Trophoblast cell (in vitro differentiated cells and primary cell): ENCODE measurements around the gene HIVEP3.

ENCODE experiments used
- DNase-seq, 2 donors: peaks; one replicate each; pipeline ENCODE4 v3.0.0-alpha.2; 2016
- H2AFZ ChIP-seq: 2 replicates; pipeline ENCODE4 v1.6.1; 2013; ENCODE audit warnings: low read length, moderate library complexity, mild to moderate bottlenecking; ENCODE audit not compliant: insufficient read depth, poor library complexity
- H2AK5ac ChIP-seq: 2 replicates; pipeline ENCODE4 v1.6.1; 2013; ENCODE audit warnings: mild to moderate bottlenecking, low read length
- H2BK120ac ChIP-seq: 2 replicates; pipeline ENCODE4 v1.6.1; 2013; ENCODE audit warnings: low read length, mild to moderate bottlenecking, moderate library complexity; ENCODE audit not compliant: insufficient read depth, poor library complexity
- H2BK12ac ChIP-seq: 2 replicates; pipeline ENCODE4 v1.6.1; 2013; ENCODE audit warnings: mild to moderate bottlenecking, low read length, moderate library complexity
- H2BK5ac ChIP-seq: 2 replicates; pipeline ENCODE4 v1.6.1; 2013; ENCODE audit warnings: low read length, low read depth, moderate library complexity, mild to moderate bottlenecking; ENCODE audit not compliant: poor library complexity
- H3K14ac ChIP-seq: 2 replicates; pipeline ENCODE4 v1.6.1; 2013; ENCODE audit warnings: mild to moderate bottlenecking, low read length
- H3K18ac ChIP-seq: 2 replicates; pipeline ENCODE4 v1.6.1; 2013; ENCODE audit warnings: mild to moderate bottlenecking, low read length
- H3K23ac ChIP-seq: 2 replicates; pipeline ENCODE4 v1.6.1; 2013; ENCODE audit warnings: low read length
- H3K27ac ChIP-seq: 2 replicates; pipeline ENCODE4 v1.5.1; 2013; ENCODE audit warnings: low read depth, mild to moderate bottlenecking, inconsistent platforms, low read length, moderate library complexity
- H3K27me3 ChIP-seq: 2 replicates; pipeline ENCODE4 v1.6.1; 2013; ENCODE audit warnings: inconsistent platforms, mild to moderate bottlenecking, low read length, moderate library complexity; ENCODE audit not compliant: insufficient read depth
- H3K36me3 ChIP-seq, 2 experiments: 1 replicate in 1 of 2; 2 replicates in 1 of 2; pipeline ENCODE4 v1.6.1; 2013; ENCODE audit warnings: low read length in 2 of 2, mild to moderate bottlenecking in 2 of 2, moderate library complexity in 1 of 2; ENCODE audit not compliant: insufficient read depth in 2 of 2, control insufficient read depth in 1 of 2
- H3K4ac ChIP-seq: 2 replicates; pipeline ENCODE4 v1.6.1; 2013; ENCODE audit warnings: low read depth, mild to moderate bottlenecking, low read length, moderate library complexity
- H3K4me1 ChIP-seq, 2 experiments: 1 replicate in 1 of 2; 2 replicates in 1 of 2; pipeline ENCODE4 v1.6.1; 2013; ENCODE audit warnings: low read length in 2 of 2, mild to moderate bottlenecking in 2 of 2, moderate library complexity in 1 of 2; ENCODE audit not compliant: insufficient read depth in 2 of 2, control insufficient read depth in 1 of 2
- H3K4me2 ChIP-seq: 2 replicates; pipeline ENCODE4 v1.6.1; 2013; ENCODE audit warnings: inconsistent platforms, mild to moderate bottlenecking, low read length, moderate library complexity
- H3K4me3 ChIP-seq: 2 replicates; pipeline ENCODE4 v1.5.1; 2013; ENCODE audit warnings: mild to moderate bottlenecking, low read depth, low read length, inconsistent platforms
- H3K79me1 ChIP-seq: one replicate; pipeline ENCODE4 v1.6.1; 2013; ENCODE audit warnings: low read length
- H3K79me2 ChIP-seq: 2 replicates; pipeline ENCODE4 v1.6.1; 2013; ENCODE audit warnings: low read length, mild to moderate bottlenecking; ENCODE audit not compliant: control insufficient read depth, insufficient read depth, poor library complexity
- H3K9ac ChIP-seq: 2 replicates; pipeline ENCODE4 v1.6.1; 2013; ENCODE audit warnings: mild to moderate bottlenecking, low read length
- H3K9me3 ChIP-seq: 2 replicates; pipeline ENCODE4 v1.6.1; 2013; ENCODE audit warnings: low read depth, mild to moderate bottlenecking, control low read depth, inconsistent platforms, low read length; ENCODE audit not compliant: insufficient read depth
- H4K12ac ChIP-seq: 2 replicates; pipeline ENCODE4 v1.6.1; 2013; ENCODE audit warnings: low read depth, mild to moderate bottlenecking, low read length, moderate library complexity
- H4K8ac ChIP-seq: 2 replicates; pipeline ENCODE4 v1.6.1; 2013; ENCODE audit warnings: low read depth, mild to moderate bottlenecking, low read length, moderate library complexity
- H4K91ac ChIP-seq: one replicate; pipeline ENCODE4 v1.6.1; 2013; ENCODE audit warnings: low read depth, mild to moderate bottlenecking, low read length, moderate library complexity
- WGBS: extraction: QIAGEN DNeasy Blood & Tissue Kit; methylation state at CpG from one replicate; pipeline ENCODE4 v1.1.7; 2013; ENCODE audit warnings: missing lambda C conversion rate; ENCODE audit not compliant: insufficient read length, insufficient coverage; ENCODE audit errors: extremely low coverage; 5-methylcytosine and 5-hydroxymethylcytosine counted together

Gene HIVEP3

DNA sequence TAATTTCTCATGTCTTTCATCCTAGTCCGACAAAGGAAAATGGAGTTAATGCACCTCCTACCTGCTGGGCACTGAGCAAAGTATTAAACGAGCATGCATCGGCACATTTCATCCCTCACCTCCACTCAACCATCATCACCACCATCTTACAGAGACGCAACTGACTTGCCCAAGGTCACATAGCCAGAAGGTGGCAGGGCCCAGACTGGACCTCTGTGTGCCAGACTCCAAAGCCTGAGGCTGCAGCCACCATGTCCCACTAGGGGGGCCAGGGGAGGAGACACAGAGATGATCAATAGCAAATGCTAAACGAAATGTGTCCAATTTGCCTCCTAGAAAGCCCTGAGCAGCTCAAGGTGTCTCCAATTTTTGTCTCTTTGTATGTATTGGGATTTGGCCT lies 270.5 kb downstream of the HIVEP3 start:
- Histone ChIP-seq H3K14ac (no peak overlapping the region), H2AK5ac (no peak overlapping the region), H4K12ac (no peak overlapping the region), H4K8ac (no peak overlapping the region), H3K27ac (no peak overlapping the region), H2AFZ (no peak overlapping the region), H3K9ac (no peak overlapping the region), H3K4me3 (no peak overlapping the region), H3K9me3 (no peaks in the 10 kb centered on the region), H2BK12ac (no peak overlapping the region), H2BK5ac (no peak overlapping the region), H3K36me3 (no peaks in the 10 kb centered on the region), H2BK120ac (no peak overlapping the region), H3K4me1 (no peaks in the 10 kb centered on the region), H3K23ac (no peak overlapping the region), H3K79me1 (no peaks in the 10 kb centered on the region), H4K91ac (no peak overlapping the region), H3K79me2 (no peaks in the 10 kb centered on the region), H3K27me3 (no peaks in the 10 kb centered on the region), H3K4me2 (no peak overlapping the region), H3K18ac (no peak overlapping the region), H3K4ac (no peak overlapping the region)
- no peak for DNase-seq
- no CpG with 5 or more reads among the region's 5 CpGs for WGBS

- Histone ChIP-seq H3K79me2 (no peaks in the 10 kb centered on the region), H3K18ac (no peak overlapping the region), H4K91ac (no peak overlapping the region), H3K27me3 (no peaks in the 10 kb centered on the region), H2AK5ac (no peak overlapping the region), H3K4ac (no peak overlapping the region), H3K23ac (no peak overlapping the region), H3K4me2 (no peak overlapping the region), H3K14ac (no peak overlapping the region), H3K9me3 (no peaks in the 10 kb centered on the region), H4K12ac (no peak overlapping the region), H3K4me1 (no peaks in the 10 kb centered on the region), H2BK120ac (no peak overlapping the region), H3K79me1 (no peaks in the 10 kb centered on the region), H3K4me3 (peak overlapping the region; percentile 4), H2BK5ac (no peak overlapping the region), H3K27ac (no peak overlapping the region), H4K8ac (no peak overlapping the region), H2BK12ac (no peak overlapping the region), H2AFZ (no peak overlapping the region), H3K9ac (no peak overlapping the region), H3K36me3 (no peaks in the 10 kb centered on the region)
- no peak for DNase-seq
- no CpG with 5 or more reads among the region's 4 CpGs for WGBS
These were observed 271.2 kb downstream of the HIVEP3 start for GRCh38 chr1:41647221-41648135.

GRCh38 chr1:41646186-41646585 lies 272.5 kb downstream of the HIVEP3 start:
- Histone ChIP-seq H3K18ac (no peak overlapping the region), H2AFZ (no peak overlapping the region), H3K4me2 (no peak overlapping the region), H4K8ac (no peak overlapping the region), H4K12ac (no peak overlapping the region), H3K4me1 (no peaks in the 10 kb centered on the region), H2BK5ac (no peak overlapping the region), H2BK120ac (no peak overlapping the region), H3K36me3 (no peaks in the 10 kb centered on the region), H3K14ac (no peak overlapping the region), H3K23ac (no peak overlapping the region), H3K79me2 (no peaks in the 10 kb centered on the region), H3K27me3 (no peaks in the 10 kb centered on the region), H3K4ac (no peak overlapping the region), H2AK5ac (no peak overlapping the region), H3K4me3 (no peak overlapping the region), H3K79me1 (no peaks in the 10 kb centered on the region), H3K9me3 (no peaks in the 10 kb centered on the region), H4K91ac (no peak overlapping the region), H3K9ac (no peak overlapping the region), H3K27ac (no peak overlapping the region), H2BK12ac (no peak overlapping the region)
- no CpG with 5 or more reads among the region's 4 CpGs for WGBS
- DNase-seq, result no peak

DNA sequence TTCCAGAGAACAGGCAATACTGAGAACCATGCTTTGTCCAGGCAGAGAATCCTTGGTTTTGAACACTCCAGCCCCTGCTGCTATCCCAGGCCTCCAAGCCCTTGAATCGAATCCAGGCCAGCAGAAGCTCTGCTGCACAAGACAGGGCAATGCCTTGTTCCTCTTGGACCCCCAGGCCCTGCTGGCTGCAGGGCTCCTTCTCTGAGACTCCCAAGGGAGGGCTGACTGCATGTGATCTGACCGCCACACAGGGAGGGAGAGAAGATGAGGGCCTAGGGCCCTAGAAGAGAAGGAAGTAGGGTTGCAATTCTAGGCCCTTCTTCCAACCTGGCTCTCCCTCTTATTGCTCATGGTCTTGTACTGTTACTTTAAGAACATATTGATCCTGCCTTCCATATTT lies 273.7 kb downstream of the HIVEP3 start:
- Histone ChIP-seq H3K18ac (no peak overlapping the region), H3K4me3 (no peak overlapping the region), H3K79me1 (no peaks in the 10 kb centered on the region), H2AK5ac (no peak overlapping the region), H3K14ac (no peak overlapping the region), H3K27ac (no peak overlapping the region), H3K9me3 (no peaks in the 10 kb centered on the region), H4K12ac (no peak overlapping the region), H3K4ac (no peak overlapping the region), H3K4me1 (no peaks in the 10 kb centered on the region), H3K27me3 (no peaks in the 10 kb centered on the region), H4K8ac (no peak overlapping the region), H3K79me2 (no peaks in the 10 kb centered on the region), H3K23ac (no peak overlapping the region), H4K91ac (no peak overlapping the region), H2BK120ac (no peak overlapping the region), H2BK12ac (no peak overlapping the region), H3K9ac (no peak overlapping the region), H2BK5ac (no peak overlapping the region), H2AFZ (no peak overlapping the region), H3K4me2 (no peak overlapping the region), H3K36me3 (no peaks in the 10 kb centered on the region)
- WGBS, result no CpG with 5 or more reads among the region's 2 CpGs
- no peak for DNase-seq
